SK-N-DZ (cell line): Measurements from ENCODE around the gene CLK4.

Source experiments
- DNase-seq: peaks from one replicate; pipeline ENCODE4 v3.0.0-alpha.2; 2015; ENCODE audit warnings: low spot score

The CLK4 gene

GRCh38 chr5:178637356-178638074 is 10.7 kb upstream of the CLK4 start:
- DNase-seq, result no peak

DNA sequence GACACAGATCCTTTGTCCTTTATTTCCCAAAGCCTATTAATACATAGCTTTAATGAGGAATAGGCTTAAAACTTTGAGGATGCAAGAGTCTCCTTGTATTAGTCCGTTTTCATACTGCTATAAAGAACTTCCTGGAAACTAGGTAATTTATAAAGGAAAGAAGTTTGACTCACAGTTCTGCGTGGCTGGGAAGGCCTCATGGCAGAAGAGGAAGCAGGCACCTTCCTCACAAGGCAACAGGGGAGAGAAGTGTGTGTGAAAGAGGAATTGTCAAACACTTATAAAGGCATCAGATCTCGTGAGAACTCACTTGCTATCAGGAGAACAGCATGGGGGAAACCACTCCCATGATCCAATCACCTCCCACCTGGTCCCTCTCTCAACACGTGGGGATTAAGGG is 5.4 kb upstream of the CLK4 start:
- no peak for DNase-seq

- no peak for DNase-seq
Observed at GRCh38 chr5:178630951-178631350, 4.1 kb upstream of the CLK4 start.

GRCh38 chr5:178630475-178630930 is 3.7 kb upstream of the CLK4 start:
- DNase-seq, result peak; percentile 10

DNA sequence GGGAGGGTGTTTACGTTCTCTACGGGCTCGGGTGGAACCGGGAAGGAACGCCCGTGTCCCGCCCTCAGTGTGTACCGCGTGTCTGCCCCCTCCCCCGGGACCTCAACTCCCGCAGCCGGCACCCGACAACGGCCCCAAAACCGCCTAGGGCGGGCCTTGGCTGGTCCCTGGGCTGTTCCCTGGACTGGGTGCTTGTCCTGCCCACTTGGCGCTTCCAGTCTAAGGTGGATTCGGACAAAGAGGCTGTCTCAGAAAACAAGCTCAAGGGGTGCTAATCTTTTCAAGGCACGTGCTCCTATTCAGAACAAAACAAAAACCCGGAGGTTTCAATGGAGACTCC is 379 bp upstream of the CLK4 start:
- no peak for DNase-seq

DNA sequence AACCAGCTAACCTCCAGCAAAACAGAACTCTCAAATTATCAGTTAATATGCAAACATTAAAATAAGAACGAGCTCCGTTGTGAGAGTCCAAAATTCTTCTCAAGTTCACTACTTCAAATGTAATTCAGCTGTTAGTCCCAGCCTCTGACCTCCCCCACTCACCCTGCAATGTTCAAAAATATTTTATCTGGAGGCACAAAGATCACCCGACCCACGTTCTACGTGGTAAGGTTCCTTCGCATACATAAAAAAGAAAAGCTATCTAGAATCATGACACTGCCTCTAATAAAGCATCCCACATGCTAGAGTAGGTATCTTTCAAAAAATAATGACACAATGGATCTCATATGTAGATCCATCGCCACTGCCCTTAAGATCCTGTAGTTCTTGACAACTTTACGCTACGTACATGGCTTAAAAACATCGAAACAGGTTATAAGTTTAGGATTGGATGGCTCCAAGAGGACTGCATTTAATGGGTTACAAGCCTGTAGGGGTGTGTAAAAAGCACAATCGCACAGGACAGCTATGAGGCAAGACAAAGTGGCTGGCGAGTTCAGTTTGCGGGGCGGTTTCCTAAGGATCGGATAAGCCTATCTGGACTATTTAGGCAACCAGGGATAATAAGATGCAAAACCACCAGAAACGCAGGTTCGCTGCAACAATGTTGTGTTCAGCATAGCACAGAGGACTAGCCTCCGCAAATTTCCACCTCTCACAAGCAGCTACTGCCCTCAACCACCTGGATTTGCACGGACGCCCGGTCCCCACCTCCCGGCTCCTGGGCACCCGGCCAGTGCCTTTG is 969 bp downstream of the CLK4 start:
- DNase-seq, result no peak

- no peak for DNase-seq
Observed at GRCh38 chr5:178624631-178625546, 2.0 kb downstream of the CLK4 start.

DNA sequence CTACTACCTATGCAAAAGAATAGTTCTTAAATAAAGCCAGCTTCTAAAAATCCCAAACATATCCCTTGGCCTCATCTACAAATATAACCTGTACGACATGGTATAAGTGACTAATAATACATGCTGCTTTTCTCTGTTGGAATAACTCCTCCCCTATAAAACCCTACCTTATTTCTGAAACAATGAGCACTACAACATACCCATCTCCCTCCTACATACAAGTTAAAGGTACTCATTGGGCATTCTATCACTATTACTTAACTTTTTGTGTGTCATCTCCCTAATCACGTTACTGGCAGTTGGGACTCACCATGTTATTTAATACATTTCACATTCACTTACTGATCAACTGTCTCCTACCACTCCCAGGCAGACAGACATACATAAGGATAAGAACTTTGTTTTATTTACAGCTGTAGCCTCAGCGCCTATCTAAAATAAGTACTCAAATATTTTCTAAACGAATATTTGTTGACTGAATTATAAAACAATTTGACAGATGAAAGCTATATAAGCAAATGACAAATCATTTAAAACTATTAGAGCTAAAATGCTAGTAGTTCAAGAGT is 4.1 kb downstream of the CLK4 start:
- no peak for DNase-seq

- no peak for DNase-seq
Observed at GRCh38 chr5:178619390-178619789, 7.5 kb downstream of the CLK4 start.

- DNase-seq, result no peak
Observed at GRCh38 chr5:178612299-178612698, 14.6 kb downstream of the CLK4 start.

DNA sequence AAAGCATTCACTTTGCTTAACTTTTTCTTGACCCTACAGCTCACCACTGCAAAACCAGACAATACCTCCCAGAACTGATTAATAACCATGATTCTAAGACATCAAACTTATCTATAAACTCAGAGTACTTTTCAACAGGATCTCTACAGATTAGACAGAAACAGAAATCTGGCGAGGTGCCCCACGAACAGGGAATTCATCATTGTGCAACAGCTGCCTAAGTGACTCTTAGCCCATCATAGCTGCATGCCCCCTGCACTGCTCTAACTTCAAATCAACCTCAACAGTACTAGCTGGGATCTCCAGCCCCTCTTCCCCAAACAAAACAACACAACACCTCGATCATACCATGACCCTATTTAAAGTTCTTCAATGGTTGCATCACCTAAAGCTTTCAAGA is 20.6 kb downstream of the CLK4 start:
- no peak for DNase-seq

DNA sequence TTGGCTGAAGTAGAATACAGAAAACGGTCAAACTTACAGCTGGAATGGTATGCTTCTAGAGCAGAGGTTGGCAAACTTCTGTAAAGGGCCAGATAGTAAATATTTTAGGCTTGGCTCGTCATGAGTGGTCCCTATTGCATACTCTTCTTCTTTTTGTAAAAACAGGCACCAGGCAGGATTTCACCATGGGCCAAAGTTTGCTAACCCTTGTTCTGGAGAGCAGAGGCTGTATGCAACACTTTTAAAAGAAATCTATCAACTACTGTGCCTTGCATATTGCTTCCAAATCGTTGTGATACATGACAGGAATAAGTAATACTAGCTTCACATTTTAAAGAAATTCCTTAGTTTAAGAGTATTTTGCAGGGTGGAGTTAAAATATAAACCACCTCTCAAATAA is 21.1 kb downstream of the CLK4 start:
- DNase-seq, result no peak

- no peak for DNase-seq
Observed at GRCh38 chr5:178602752-178603151, 24.1 kb downstream of the CLK4 start.

GRCh38 chr5:178595750-178596149 is 31.1 kb downstream of the CLK4 start:
- no peak for DNase-seq

DNA sequence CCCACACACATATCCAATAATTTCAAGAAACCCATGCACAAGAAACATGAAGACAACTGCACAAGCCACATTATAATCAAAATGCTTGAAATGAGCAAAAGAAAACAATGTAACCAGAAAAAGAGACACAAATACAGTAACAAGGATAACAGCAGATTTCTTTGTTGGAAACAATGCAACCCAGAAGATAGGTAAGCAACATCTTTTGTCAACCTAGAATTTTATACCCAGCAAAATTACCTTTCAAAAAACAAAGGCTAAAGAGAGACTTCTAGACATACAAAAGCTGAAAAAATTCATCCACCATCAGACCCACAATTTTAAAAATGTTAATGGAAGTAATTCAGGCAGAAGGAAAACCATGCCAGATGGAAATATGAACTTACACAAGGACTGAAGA is 31.7 kb downstream of the CLK4 start:
- no peak for DNase-seq

DNA sequence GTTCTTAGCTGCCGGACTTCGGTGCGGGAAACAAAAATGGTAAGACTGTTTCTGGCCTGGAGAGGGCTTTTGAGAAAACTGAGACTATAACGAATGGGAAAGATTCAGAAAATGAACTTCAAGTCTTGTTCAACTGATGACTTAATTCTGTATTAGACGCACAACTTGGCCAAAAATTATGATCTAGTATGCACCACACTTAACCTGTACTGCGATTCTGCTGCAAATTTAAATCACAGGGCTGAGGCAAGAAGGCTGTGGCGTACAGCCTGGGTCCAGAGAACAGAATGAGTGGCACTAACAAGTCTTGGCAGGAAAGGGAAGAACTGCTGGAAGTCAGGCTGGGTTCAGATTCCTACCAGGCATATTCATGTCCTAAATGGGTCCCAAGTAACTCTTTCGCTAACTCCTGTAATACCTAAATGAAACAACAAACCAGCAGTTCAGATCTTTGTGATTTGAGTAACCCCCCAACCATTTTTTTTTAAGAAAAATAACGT is 35.9 kb downstream of the CLK4 start:
- DNase-seq, result no peak

DNA sequence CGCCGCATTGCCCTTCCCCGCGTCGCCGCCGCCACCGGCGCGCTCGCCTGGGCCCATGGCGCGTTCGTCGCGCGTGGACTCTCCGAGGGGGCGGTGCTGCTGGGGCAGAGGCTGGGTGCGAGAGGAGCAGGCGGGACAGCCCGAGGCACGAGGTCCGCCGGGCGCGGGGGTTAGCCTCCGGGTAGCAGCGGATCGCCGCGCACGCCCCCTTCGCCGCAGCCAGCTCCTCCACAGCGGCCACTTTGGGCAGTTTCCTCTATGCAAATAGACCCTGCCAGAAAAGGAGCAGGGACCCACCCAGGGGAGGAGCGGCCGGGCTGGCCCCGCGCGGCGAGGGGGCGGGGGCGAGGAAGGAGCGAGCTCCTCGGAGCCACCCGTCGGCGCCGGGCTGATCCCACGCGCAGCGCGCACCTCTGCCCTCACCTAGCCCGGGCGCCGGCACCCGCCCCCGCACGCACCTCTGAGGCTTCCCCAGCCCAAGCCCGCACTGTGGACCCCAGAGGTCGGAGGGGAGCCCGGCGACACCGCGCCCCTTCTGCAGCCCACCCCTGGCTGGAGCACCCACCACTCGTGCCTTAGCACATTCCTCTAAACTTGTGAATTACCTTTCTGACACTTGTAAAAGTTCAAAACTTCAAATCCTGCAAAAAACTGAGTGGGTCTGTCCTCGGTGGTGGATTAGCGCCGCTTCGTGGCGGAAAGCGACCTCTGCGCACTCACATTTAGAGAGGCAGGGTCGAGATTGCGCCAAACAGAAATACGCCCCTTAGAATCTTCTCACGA is 36.5 kb downstream of the CLK4 start, which contains the start of gene COL23A1:
Gene COL23A1 (minus strand): TSS at position 253 of the 783 bp plus-strand sequence.
- DNase-seq, result peak; percentile 56

DNA sequence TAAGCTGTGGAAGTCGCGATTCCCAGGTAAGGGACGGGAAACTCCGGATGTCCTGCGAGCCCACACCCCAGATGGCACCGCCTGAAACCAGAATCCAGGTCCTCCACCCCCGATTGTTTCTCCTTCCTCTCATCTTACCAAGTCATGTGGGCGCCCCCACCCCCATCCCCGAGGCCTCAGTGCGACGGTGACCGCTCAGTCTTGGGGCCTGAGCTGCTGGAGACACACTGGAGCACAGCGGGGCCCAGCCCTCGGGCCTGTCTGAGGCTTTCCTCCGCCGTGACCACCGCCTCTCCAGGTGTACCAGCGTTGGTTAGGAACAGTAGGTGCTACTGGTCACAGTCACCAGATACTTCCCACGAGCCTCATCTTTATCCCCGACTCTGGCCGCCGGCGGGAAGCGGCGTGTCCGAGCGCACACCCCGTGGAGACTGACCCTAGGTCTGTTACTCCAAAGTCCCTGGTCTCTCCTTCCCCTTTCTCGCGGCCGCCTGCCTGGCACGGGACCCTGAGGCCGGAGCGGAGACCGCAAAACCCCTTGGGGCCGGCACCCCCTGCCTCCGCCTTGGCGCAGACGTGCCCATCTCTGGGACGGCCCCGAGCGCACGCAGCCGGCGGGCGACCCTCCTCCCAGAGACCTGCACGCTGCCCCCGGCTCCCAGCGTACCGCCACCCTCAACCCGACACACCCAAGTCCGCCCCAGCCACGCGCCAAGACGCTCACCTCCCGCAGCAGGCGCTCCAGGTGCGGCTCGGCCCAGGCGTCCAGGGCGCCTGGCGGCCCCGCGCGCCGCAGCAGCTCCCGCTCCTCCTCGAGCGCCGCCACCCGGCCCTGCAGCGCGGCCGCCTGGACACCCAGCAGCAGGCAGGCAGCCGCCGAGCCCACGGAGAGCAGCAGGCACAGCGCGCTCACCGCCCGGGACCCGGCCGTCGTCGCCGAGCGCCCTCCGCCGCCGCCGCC is 37.4 kb downstream of the CLK4 start:
- peak; percentile 23 for DNase-seq

DNA sequence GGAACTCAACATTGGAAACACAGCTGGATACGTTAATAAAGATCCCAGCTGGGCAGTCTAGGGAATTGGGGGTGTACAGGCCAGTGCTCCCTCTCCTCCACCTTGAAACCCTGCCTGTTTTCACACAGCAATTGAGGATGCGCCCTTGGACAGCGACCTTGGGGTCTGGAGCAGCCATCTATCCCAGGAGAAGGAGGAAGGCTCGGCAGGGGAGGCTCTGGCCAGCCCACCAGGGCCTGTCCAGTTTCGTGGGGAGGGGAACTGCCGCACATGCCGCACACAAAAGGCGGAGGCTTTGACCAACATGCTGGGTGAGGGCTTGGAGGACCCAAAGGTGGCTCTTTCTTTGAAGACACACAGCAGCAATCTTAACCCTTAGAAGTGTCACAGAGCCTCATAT is 38.1 kb downstream of the CLK4 start:
- no peak for DNase-seq
